Caco-2 (cell line): Measurements from ENCODE around the gene SARNP. TPM values are rescaled to one million over a fixed set of nuclear protein-coding genes. Genes with fewer than 3 reads are reported as not detected.
A peak's percentile ranks its signal among the peaks of the same experiment; 100 is the strongest.

ENCODE experiments used
- BruUV-seq: library from RNA; stranded (reverse); fragments of 400-500 nt; replicated peaks from 2 replicates; lab custom pipeline; 2021; lab: Mats Ljungman, UMichigan
- CTCF ChIA-PET: fragments of 300-600 bp; sonication (Branson Sonifier 250); formaldehyde crosslinking; loops from one replicate; lab custom pipeline; 2022; ENCODE audit warnings: antibody characterized with exemption; lab: Charles Lee
- POLR2A ChIA-PET: fragments of 300-600 bp; sonication (Branson Sonifier 250); formaldehyde crosslinking; loops from one replicate; lab custom pipeline; 2022; ENCODE audit warnings: antibody characterized with exemption; lab: Charles Lee
- DNase-seq, 2 experiments: peaks; one replicate each; pipeline versions ENCODE4 v3.0.0 to v3.0.0-alpha.2; 2020 to 2022
- H3K27me3 ChIP-seq: replicated peaks from 2 replicates; pipeline ENCODE4 v1.6.0; 2011; ENCODE audit warnings: low read length; ENCODE audit not compliant: control insufficient read depth, insufficient read depth
- H3K36me3 ChIP-seq: 2 replicates; pipeline ENCODE4 v1.5.1; 2011; ENCODE audit warnings: low read length; ENCODE audit not compliant: control insufficient read depth, insufficient read depth
- H3K4me1 ChIP-seq: fragments of 250-450 bp; sonication (Bioruptor Pico); 2 replicates; pipeline ENCODE4 v1.5.1; 2020; ENCODE audit warnings: mild to moderate bottlenecking
- H3K4me3 ChIP-seq: 2 replicates; pipeline ENCODE4 v1.5.1; 2011; ENCODE audit warnings: low read depth, mild to moderate bottlenecking, control low read depth, low read length
- H3K9me3 ChIP-seq: fragments of 250-450 bp; sonication (Bioruptor Pico); 2 replicates; pipeline ENCODE4 v1.5.1; 2020; ENCODE audit warnings: mild to moderate bottlenecking, moderate library complexity
- H3K27ac Mint-ChIP-seq: one replicate; pipeline ENCODE4 v1.8.0; 2022; ENCODE audit warnings: mixed read lengths; ENCODE audit not compliant: unreplicated experiment
- H3K27me3 Mint-ChIP-seq: one replicate; pipeline ENCODE4 v1.8.0; 2022; ENCODE audit warnings: mixed read lengths; ENCODE audit not compliant: insufficient read depth, unreplicated experiment
- H3K36me3 Mint-ChIP-seq: one replicate; pipeline ENCODE4 v1.8.0; 2022; ENCODE audit warnings: mild to moderate bottlenecking, mixed read lengths; ENCODE audit not compliant: insufficient read depth, unreplicated experiment
- H3K4me1 Mint-ChIP-seq: one replicate; pipeline ENCODE4 v1.8.0; 2022; ENCODE audit warnings: low read depth, mixed read lengths; ENCODE audit not compliant: unreplicated experiment
- H3K4me3 Mint-ChIP-seq: one replicate; pipeline ENCODE4 v1.8.0; 2022; ENCODE audit warnings: mild to moderate bottlenecking, moderate library complexity, mixed read lengths; ENCODE audit not compliant: unreplicated experiment
- H3K9me3 Mint-ChIP-seq: one replicate; pipeline ENCODE4 v1.8.0; 2022; ENCODE audit warnings: mixed read lengths; ENCODE audit not compliant: unreplicated experiment
- CTCF ChIP-seq, 2 experiments: fragments of 200-600 bp in 1 of 2; IDR thresholded peaks; 1 replicate in 1 of 2; 2 replicates in 1 of 2; pipeline versions ENCODE4 v1.5.1 to v1.8.0; 2011 to 2022; ENCODE audit warnings: antibody characterized with exemption in 1 of 2, control low read depth in 1 of 2, inconsistent platforms in 1 of 2, low read depth in 1 of 2, low read length in 1 of 2, mild to moderate bottlenecking in 1 of 2, moderate library complexity in 1 of 2; ENCODE audit not compliant: insufficient read depth in 1 of 2, severe bottlenecking in 1 of 2, unreplicated experiment in 1 of 2
- intact Hi-C: fragments of 100-400 bp; cut with micrococcal nuclease; formaldehyde crosslinking; loops from one replicate; pipeline ENCODE4 v1.10.0; 2022; ENCODE audit not compliant: unreplicated experiment
- total RNA-seq: library from RNA; stranded (reverse); gene quantifications from 2 replicates; pipeline ENCODE4 v1.2.3, GENCODE V29; 2022

SARNP gene
- total RNA-seq, 1 experiment from 2014 or later = 77.6 TPM

GRCh38 chr12:55743406-55744339 is 73.9 kb downstream of the SARNP start:
- Histone ChIP-seq H3K4me1 (peaks cover 17% of the 10 kb centered on the region), H3K27me3 (no peaks in the 10 kb centered on the region), H3K36me3 (no peaks in the 10 kb centered on the region), H3K4me3 (peak overlapping the region; percentile 88), H3K9me3 (no peaks in the 10 kb centered on the region)
- peak; percentile 68 to 69 for DNase-seq
- no peak overlapping the region for H3K27ac Mint-ChIP-seq
- peak overlapping the region; percentile 80 for H3K4me3 Mint-ChIP-seq
- BruUV-seq = TSS peak; percentile 42
- peaks cover 21% of the 10 kb centered on the region for H3K4me1 Mint-ChIP-seq
- no peaks in the 10 kb centered on the region for H3K9me3 Mint-ChIP-seq
- ChIA-PET CTCF (interaction anchor here (0.8 to 2.0 kb wide), 4 partner anchors 35 to 184 kb away, joined by 3 to 6 read pairs (median 4); partner anchors contain the start of gene PYM1), POLR2A (interaction anchor here (0.6 to 0.7 kb wide), 3 partner anchors 73 to 250 kb away, joined by 4 to 5 read pairs (median 4); partner anchors contain the start of gene DNAJC14)
- H3K27me3 Mint-ChIP-seq = no peaks in the 10 kb centered on the region
- H3K36me3 Mint-ChIP-seq = peaks cover 7% of the 10 kb centered on the region
- intact Hi-C loops = loop anchor here (1.0 to 10.0 kb wide), 4 partner anchors 45 to 371 kb away; partner anchors contain the start of genes RPL41, RPS26 and ZC3H10
- no peak for TF ChIP-seq CTCF (IDR thresholded peaks at IDR 0.05; ENCODE audit: insufficient read depth in 1 of 2, low read depth in 1 of 2, low read length in 1 of 2, severe bottlenecking in 1 of 2, unreplicated experiment in 1 of 2)

DNA sequence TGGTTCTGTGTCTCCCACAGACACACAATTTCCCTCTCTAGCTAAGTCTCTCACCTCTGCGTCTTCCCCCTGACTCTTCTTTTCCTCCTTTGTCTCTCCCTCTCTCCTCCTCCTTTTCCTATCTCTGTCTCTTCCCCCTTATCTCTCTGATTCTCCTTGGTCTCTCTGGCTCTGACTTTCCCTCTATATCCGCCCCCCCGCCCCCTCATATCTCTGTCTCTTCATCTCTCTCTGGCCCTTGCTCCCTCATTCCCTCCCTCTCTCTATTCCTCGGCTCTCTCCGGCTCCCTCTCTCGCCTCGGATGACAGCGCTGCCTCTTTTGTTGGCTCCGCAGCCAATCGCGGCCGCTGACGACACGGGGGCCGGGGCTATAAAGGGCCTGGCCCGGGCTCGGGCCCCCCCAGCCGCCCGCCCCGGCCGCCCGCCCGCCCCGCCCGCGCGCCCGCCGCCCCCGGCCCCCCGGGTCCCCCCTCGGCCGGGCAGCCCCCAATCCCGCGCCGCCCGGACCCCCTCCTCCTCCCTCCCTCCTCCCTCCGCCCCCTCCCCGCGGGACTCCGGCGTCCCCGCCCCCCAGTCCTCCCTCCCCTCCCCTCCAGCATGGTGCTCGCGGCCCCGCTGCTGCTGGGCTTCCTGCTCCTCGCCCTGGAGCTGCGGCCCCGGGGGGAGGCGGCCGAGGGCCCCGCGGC is 74.7 kb downstream of the SARNP start, which contains the start of gene GDF11:
Gene GDF11, plus strand, starts transcription at position 404 of the 687 bp plus-strand sequence. Its CDS starts 195 bp downstream, at position 599.
- Histone ChIP-seq H3K36me3 (no peaks in the 10 kb centered on the region), H3K4me3 (peak within 1 kb of the TSS; percentile 88), H3K9me3 (no peaks in the 10 kb centered on the region), H3K27me3 (no peaks in the 10 kb centered on the region), H3K4me1 (peaks cover 20% of the 10 kb centered on the region)
- H3K9me3 Mint-ChIP-seq = no peaks in the 10 kb centered on the region
- BruUV-seq = no TSS peak
- peaks cover 7% of the 10 kb centered on the region for H3K36me3 Mint-ChIP-seq
- POLR2A ChIA-PET = interaction anchor here (0.7 kb wide), 1 partner anchor 87 kb away, joined by 4 read pairs; the partner anchor contains the start of gene DNAJC14
- CTCF ChIA-PET = interaction anchor here (0.8 to 2.0 kb wide), 5 partner anchors 36 to 185 kb away, joined by 3 to 6 read pairs (median 4); partner anchors contain the start of gene PYM1
- intact Hi-C loops = loop anchor here (1.0 to 10.0 kb wide), 3 partner anchors 54 to 372 kb away; partner anchors contain the start of genes RPL41, RPS26 and ZC3H10
- peaks cover 26% of the 10 kb centered on the region for H3K4me1 Mint-ChIP-seq
- H3K4me3 Mint-ChIP-seq = peak within 1 kb of the TSS; percentile 80
- peak; percentile 84 for DNase-seq
- no peak for TF ChIP-seq CTCF (IDR thresholded peaks at IDR 0.05; ENCODE audit: insufficient read depth in 1 of 2, low read depth in 1 of 2, low read length in 1 of 2, severe bottlenecking in 1 of 2, unreplicated experiment in 1 of 2)
- no peaks in the 10 kb centered on the region for H3K27me3 Mint-ChIP-seq
- peak within 1 kb of the TSS; percentile 24 for H3K27ac Mint-ChIP-seq
